ENCODE results near the gene OLFML2B.

DNA sequence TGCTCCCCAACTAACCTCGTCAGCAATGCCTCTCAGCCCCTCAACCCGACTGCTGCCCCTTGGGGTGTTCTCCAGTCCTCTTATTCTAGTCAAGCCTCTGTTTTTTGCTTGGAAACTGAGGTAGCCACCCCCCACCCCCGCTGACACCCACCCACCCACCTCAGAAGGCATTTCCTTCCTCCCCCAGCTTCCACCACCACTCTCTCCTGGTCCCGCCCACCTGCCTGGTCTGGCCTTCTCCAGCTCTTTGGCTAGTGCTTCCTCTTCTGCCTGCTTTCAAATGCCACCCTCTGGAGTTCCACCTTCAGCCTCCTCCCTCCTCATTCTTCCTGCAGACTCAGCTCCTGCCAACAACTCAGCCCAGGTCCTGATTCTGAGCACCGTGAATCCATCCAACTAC lies 35.3 kb downstream of the OLFML2B start:
- TF ChIP-seq CTCF (IDR thresholded peaks at IDR 0.05) (no peak), RNF2 (IDR thresholded peaks at IDR 0.05; ENCODE audit: borderline replicate concordance, low read depth) (no peak)
